Panc1 (cell line): ENCODE data around the gene TEPSIN. TPM values are rescaled to one million over a fixed set of nuclear protein-coding genes. Genes with fewer than 3 reads are reported as not detected.

Experiments used
- ATAC-seq: fragments of 200-7000 bp; cut with Tn5 transposase; 2 replicates; pipeline ENCODE4 v1.9.1; 2020; ENCODE audit warnings: mild to moderate bottlenecking, moderate library complexity
- BruUV-seq: library from RNA; stranded (reverse); fragments of 400-500 nt; replicated peaks from 2 replicates; lab custom pipeline; 2021; lab: Mats Ljungman, UMichigan
- CTCF ChIA-PET: fragments of 300-600 bp; sonication (Branson Sonifier 250); formaldehyde crosslinking; loops from one replicate; lab custom pipeline; 2022; ENCODE audit warnings: antibody characterized with exemption; lab: Charles Lee
- POLR2A ChIA-PET: fragments of 300-600 bp; sonication (Branson Sonifier 250); formaldehyde crosslinking; loops from one replicate; lab custom pipeline; 2022; ENCODE audit warnings: antibody characterized with exemption; lab: Charles Lee
- DNase-seq: peaks from one replicate; pipeline ENCODE4 v3.0.0-alpha.2; 2010; ENCODE audit warnings: low read depth, low spot score
- H3K27ac ChIP-seq: 2 replicates; pipeline ENCODE4 v1.5.1; 2011; ENCODE audit warnings: mild to moderate bottlenecking, low read length, inconsistent platforms
- H3K27me3 ChIP-seq: fragments of 200-500 bp; sonication (Bioruptor generic); 2 replicates; pipeline ENCODE4 v1.6.0; 2014; ENCODE audit warnings: low read length, inconsistent platforms; ENCODE audit not compliant: control insufficient read depth, insufficient read depth
- H3K36me3 ChIP-seq: fragments of 200-500 bp; sonication (Bioruptor generic); 2 replicates; pipeline ENCODE4 v1.5.1; 2014; ENCODE audit warnings: inconsistent platforms, mild to moderate bottlenecking, low read length, moderate library complexity; ENCODE audit not compliant: control insufficient read depth, insufficient read depth
- H3K4me1 ChIP-seq: 2 replicates; pipeline ENCODE4 v1.5.1; 2011; ENCODE audit warnings: inconsistent platforms, mild to moderate bottlenecking, low read length, moderate library complexity; ENCODE audit not compliant: control insufficient read depth, insufficient read depth
- H3K4me3 ChIP-seq, 2 experiments: 2 replicates each; pipeline ENCODE4 v1.5.1; 2011 to 2012; ENCODE audit warnings: low read depth in 2 of 2, low read length in 2 of 2, mild to moderate bottlenecking in 2 of 2, inconsistent platforms in 1 of 2, moderate library complexity in 1 of 2
- H3K9me3 ChIP-seq: fragments of 200-500 bp; sonication (Bioruptor generic); 2 replicates; pipeline ENCODE4 v1.5.1; 2014; ENCODE audit warnings: low read depth, mild to moderate bottlenecking, inconsistent platforms, low read length, moderate library complexity; ENCODE audit not compliant: control insufficient read depth, insufficient read depth
- POLR2AphosphoS5 ChIP-seq: IDR thresholded peaks from 2 replicates; pipeline ENCODE4 v1.6.1; 2012; ENCODE audit warnings: mild to moderate bottlenecking, low read depth, low read length, moderate library complexity
- SIN3A ChIP-seq: IDR thresholded peaks from 2 replicates; pipeline ENCODE4 v1.6.1; 2012; ENCODE audit warnings: low read depth, mild to moderate bottlenecking, low read length, moderate library complexity, borderline replicate concordance; ENCODE audit not compliant: insufficient read depth
- TCF7L2 ChIP-seq: IDR thresholded peaks from 2 replicates; pipeline ENCODE4 v1.6.1; 2011; ENCODE audit warnings: mild to moderate bottlenecking, low read depth, low read length, inconsistent platforms
- in situ Hi-C: cut with HindIII; loops from 2 replicates; pipeline ENCODE4 v1.10.0; 2016; ENCODE audit warnings: low sequenced_read_pairs, low pct_unique_long_range_greater_than_20kb
- intact Hi-C: fragments of 100-400 bp; cut with micrococcal nuclease; formaldehyde crosslinking; loops from one replicate; pipeline ENCODE4 v1.10.0; 2022; ENCODE audit not compliant: unreplicated experiment
- total RNA-seq: library from RNA; stranded (reverse); gene quantifications from one replicate; pipeline ENCODE4 v1.2.1, GENCODE V29; 2021; ENCODE audit not compliant: unreplicated experiment
- TF ChIP-seq, protein P1 (sequence below), 2 experiments: IDR thresholded peaks; 2 replicates each; pipeline ENCODE4 v1.6.1; 2011 to 2012; ENCODE audit warnings: low read depth in 2 of 2, control low read depth in 1 of 2, low read length in 1 of 2, mild to moderate bottlenecking in 1 of 2, moderate library complexity in 1 of 2; ENCODE audit not compliant: insufficient read depth in 1 of 2
- TF ChIP-seq, protein P2 (sequence below): fragments of 450-650 bp; IDR thresholded peaks from 2 replicates; pipeline ENCODE4 v1.5.1; 2017; ENCODE audit warnings: mild to moderate bottlenecking

TEPSIN gene
- total RNA-seq, 1 experiment from 2014 or later = 44.9 TPM

DNA sequence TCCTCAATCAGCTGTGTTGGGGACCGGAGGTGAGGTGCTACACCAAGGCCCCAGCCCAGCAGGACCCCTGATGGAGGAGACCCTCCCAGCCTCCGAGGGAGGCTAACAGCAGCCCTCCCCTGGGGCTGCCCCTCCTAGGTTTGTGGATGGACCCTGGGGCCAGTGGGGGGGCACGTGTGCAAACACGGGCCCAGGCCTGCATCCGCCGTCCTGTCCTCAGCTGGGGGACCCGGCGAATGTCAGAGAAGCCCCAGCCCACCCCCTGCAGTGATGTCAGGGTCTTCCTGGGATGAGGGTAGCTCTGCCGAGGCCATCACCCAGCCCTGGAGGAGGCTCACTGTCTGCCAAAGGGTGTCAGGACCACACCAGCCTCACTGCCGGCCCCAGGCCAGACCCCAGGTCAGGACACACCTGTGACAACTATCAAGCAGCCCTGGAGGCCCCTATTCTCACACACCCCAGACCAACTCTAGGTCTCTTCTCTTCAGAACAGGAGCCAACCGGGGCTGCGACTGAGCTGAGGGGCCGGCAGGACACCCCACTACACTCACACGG lies 42.8 kb downstream of the TEPSIN start:
- no peak overlapping the region for H3K4me3 ChIP-seq
- DNase-seq (no peak), ATAC-seq (no peak)
- CTCF ChIA-PET = no interaction called here
- H3K36me3 ChIP-seq = no peaks in the 10 kb centered on the region
- intact Hi-C loops (no loop called here), in situ Hi-C loops (no loop called here)
- H3K9me3 ChIP-seq = no peaks in the 10 kb centered on the region
- TF ChIP-seq POLR2AphosphoS5 (no peak), SIN3A (no peak)
- TF ChIP-seq, protein P1, sequence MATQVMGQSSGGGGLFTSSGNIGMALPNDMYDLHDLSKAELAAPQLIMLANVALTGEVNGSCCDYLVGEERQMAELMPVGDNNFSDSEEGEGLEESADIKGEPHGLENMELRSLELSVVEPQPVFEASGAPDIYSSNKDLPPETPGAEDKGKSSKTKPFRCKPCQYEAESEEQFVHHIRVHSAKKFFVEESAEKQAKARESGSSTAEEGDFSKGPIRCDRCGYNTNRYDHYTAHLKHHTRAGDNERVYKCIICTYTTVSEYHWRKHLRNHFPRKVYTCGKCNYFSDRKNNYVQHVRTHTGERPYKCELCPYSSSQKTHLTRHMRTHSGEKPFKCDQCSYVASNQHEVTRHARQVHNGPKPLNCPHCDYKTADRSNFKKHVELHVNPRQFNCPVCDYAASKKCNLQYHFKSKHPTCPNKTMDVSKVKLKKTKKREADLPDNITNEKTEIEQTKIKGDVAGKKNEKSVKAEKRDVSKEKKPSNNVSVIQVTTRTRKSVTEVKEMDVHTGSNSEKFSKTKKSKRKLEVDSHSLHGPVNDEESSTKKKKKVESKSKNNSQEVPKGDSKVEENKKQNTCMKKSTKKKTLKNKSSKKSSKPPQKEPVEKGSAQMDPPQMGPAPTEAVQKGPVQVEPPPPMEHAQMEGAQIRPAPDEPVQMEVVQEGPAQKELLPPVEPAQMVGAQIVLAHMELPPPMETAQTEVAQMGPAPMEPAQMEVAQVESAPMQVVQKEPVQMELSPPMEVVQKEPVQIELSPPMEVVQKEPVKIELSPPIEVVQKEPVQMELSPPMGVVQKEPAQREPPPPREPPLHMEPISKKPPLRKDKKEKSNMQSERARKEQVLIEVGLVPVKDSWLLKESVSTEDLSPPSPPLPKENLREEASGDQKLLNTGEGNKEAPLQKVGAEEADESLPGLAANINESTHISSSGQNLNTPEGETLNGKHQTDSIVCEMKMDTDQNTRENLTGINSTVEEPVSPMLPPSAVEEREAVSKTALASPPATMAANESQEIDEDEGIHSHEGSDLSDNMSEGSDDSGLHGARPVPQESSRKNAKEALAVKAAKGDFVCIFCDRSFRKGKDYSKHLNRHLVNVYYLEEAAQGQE (IDR thresholded peaks at IDR 0.05; ENCODE audit: insufficient read depth in 1 of 2, low read depth in 2 of 2, low read length in 1 of 2) = no peak
- no peak overlapping the region for H3K27ac ChIP-seq
- POLR2A ChIA-PET = no interaction called here
- no peaks in the 10 kb centered on the region for H3K27me3 ChIP-seq
- no TSS peak for BruUV-seq
- H3K4me1 ChIP-seq = no peaks in the 10 kb centered on the region

DNA sequence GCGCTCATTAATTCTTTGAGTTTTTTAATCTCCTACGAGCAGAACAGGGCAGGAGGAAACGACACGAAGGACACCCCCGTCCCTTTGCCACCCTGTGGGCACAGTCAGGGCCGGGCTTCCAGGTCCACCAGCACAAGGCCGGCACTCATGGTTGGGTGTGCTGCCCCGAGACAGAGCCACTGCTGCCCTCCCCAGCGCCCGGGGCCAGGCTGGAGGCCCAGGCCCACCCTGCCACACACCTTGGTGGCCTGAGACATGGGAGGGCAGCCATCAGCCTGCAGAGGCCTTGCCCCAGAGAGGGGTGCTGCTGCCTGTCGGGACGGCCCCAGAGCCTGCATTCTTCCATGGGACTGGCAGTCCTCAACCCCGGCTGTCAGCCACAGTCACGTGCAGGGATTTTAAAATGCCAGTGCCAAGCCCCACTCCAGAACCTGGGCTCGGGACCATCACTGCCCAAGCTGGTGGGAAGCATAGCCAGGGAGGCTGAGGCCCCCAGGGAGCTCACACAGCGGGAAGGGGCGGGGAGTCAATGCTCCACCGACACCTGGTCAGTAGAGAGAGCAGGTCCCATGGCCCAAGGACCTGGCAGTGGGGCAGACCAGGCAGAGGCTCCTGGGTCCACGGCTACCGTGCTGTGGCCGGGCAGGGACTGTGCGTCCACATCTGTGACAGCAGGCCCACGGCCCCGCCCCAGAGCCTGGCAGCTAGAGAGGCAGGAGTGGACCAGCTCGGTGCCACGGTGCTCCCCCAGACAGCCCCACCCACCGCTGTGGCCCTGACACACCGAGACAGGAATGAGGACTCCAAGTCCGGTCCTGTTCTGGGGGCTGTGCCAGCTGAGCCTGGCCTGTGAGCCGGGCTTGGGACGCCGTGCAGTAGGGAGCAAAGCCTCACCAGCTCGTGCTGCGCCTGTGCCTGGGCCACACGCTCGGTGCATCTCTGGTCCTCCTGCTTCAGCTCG lies 43.6 kb downstream of the TEPSIN start:
- TF ChIP-seq, protein P1 (IDR thresholded peaks at IDR 0.05; ENCODE audit: insufficient read depth in 1 of 2, low read depth in 2 of 2, low read length in 1 of 2) = no peak
- no peak for TF ChIP-seq POLR2AphosphoS5
- TF ChIP-seq TCF7L2 = no peak
- no peak for TF ChIP-seq SIN3A
- TF ChIP-seq, protein P2, sequence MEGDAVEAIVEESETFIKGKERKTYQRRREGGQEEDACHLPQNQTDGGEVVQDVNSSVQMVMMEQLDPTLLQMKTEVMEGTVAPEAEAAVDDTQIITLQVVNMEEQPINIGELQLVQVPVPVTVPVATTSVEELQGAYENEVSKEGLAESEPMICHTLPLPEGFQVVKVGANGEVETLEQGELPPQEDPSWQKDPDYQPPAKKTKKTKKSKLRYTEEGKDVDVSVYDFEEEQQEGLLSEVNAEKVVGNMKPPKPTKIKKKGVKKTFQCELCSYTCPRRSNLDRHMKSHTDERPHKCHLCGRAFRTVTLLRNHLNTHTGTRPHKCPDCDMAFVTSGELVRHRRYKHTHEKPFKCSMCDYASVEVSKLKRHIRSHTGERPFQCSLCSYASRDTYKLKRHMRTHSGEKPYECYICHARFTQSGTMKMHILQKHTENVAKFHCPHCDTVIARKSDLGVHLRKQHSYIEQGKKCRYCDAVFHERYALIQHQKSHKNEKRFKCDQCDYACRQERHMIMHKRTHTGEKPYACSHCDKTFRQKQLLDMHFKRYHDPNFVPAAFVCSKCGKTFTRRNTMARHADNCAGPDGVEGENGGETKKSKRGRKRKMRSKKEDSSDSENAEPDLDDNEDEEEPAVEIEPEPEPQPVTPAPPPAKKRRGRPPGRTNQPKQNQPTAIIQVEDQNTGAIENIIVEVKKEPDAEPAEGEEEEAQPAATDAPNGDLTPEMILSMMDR = no peak
- no TSS peak for BruUV-seq
- Histone ChIP-seq H3K4me1 (no peaks in the 10 kb centered on the region), H3K36me3 (no peaks in the 10 kb centered on the region), H3K27ac (no peak overlapping the region), H3K9me3 (no peaks in the 10 kb centered on the region), H3K4me3 (no peak overlapping the region), H3K27me3 (no peaks in the 10 kb centered on the region)
- DNase-seq (no peak), ATAC-seq (no peak)
- in situ Hi-C loops (no loop called here), intact Hi-C loops (no loop called here)
- ChIA-PET CTCF (no interaction called here), POLR2A (no interaction called here)
